HG03442 (cell line): ENCODE results near the gene ZNF182.
"Not testable (repeated sequence)": the region's sequence is repeated elsewhere in the genome, so short reads cannot be mapped to it uniquely, and the experiment has no call there.

Experiments
- ATAC-seq: cut with Tn5 transposase; IDR thresholded peaks from one replicate; pipeline ENCODE4 v1.9.1; 2021; ENCODE audit warnings: mild to moderate bottlenecking, moderate library complexity; ENCODE audit not compliant: unreplicated experiment

ZNF182 gene

DNA sequence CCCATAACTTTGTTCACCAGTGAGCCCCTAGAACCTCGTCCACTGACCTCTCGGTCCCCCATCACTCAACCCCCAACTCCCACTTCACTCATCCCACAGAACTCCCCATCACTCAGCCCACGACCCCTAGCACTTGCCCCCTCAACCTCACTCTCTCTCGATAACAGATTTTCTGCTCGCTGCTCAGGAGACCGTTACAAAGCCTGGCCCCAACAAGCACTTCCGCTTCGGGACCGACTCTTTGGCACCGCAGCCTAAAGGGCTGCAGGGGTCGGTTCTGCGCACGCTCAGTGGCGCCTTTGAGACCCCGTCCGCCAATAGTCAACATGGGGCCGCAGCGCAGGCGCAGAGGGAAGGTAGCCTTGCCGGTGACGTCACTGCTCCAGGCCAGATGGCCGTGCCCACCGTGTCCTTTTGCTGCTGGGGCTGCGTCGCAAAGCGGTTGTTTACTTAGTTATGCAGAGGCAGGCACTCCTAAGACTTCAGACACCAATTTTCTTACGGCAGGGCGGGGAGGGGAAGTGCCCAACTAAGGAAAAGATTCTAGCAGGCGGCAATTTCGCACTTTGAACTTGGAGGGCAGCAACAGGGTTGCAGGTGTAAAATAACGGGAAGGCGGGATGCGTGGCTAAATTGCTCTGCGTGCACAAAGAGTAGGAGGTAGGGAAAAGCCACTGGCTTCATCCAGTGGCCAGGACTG lies at the start of gene ZNF182:
TSS of gene ZNF182 (minus strand) at position 232 of the 700 bp plus-strand sequence. CDS start 1,380 bp downstream, outside the sequence.
- ATAC-seq: peak; percentile 89

DNA sequence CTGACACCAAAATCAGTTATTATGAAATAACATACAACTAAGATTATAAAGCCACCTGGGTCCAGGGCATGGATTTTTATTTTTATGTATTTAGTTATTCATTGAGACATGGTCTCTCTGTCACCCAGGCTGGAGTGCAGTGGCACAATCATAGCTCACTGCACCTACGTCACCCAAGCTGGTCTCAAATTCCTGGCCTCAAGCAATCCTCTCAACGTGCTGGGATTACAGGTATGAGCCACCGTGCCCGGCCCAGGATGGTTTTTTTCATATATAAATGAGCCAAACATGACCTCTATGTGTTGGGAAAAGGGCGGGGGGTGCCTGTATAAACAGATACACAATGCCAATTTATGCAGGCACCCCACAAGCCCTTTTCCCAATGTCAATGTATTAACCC lies 43.1 kb upstream of the ZNF182 start:
- no peak for ATAC-seq

DNA sequence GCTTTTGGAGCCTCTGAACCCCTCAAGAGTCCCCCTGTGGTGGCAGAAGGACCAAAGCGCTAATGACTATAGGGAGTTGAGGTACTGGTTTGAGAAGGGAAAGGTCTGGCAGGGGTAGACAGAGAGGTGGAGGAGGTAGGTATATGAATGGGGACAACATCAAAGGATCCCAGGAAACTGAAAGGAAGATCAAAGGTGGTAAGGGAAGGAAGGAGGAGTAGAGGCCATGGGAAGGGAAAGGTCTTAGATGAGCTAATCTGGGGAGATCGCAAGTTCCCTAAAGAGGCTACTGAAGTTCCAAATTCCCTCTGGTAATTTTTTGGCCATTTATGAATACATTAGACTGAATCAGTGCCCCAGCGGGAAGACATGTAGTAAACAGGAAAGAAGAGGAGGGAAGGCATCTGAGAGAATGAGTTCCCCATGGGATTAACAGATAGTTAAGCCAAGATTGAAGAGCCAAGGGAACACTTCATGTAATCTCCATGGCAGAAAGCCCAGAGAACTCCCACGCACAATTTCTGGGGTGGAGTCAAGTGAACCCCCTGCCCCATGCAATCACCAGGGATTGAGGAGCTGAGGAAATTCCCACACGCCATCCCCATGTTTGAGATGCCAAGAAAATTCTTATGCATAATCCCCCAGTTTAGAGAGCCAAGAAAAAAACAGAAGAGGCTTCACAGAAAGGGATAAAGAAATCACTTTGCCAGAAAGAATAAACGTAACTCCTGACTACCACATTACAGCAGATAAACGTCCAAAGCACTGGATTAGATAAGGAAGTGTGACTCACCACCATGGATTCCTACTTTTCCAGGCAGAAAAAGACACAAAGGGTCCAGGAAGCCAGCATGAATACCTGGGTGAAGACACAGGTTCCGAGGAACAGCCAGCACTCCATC lies 41.9 kb upstream of the ZNF182 start:
- ATAC-seq: no peak

DNA sequence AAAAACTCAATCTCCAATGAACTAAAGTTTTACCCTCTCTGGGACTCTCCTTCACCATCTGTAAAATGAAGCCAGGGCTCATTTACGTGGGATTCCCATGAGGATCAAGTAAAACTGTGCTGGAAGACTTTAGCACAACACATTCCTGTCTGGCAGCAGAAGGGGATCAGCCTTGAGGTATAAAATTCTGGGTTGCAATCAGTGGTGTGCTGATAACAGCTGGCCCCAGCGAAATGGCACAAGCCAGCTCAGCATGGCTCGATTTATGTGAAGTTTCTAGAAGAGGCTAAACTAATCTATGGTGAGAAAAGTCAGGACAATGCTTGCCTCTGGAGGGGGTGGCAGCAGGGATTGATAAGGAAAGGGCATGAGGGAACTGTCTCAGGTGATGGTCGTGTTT lies 39.3 kb upstream of the ZNF182 start:
- no peak for ATAC-seq

DNA sequence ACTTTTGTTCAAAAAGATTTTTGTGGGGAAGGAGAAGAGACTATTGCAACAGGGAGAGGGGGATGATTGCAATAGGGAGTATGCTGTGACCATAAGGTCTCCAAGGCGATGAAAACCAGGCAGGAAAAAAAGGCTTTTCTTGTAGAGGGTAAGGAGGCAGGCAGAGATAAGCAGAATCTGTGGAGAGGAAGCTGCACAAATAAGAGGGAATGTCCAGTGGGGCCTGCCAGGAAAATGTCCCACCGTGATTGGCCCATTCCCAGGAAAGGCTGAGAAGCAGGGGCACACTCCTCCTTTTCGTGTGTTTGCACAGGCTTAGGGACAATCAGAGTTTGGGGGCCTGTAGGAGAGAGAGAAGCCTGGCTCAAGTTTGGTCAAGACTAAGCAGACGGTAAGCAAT lies 32.1 kb upstream of the ZNF182 start:
- ATAC-seq: no peak

DNA sequence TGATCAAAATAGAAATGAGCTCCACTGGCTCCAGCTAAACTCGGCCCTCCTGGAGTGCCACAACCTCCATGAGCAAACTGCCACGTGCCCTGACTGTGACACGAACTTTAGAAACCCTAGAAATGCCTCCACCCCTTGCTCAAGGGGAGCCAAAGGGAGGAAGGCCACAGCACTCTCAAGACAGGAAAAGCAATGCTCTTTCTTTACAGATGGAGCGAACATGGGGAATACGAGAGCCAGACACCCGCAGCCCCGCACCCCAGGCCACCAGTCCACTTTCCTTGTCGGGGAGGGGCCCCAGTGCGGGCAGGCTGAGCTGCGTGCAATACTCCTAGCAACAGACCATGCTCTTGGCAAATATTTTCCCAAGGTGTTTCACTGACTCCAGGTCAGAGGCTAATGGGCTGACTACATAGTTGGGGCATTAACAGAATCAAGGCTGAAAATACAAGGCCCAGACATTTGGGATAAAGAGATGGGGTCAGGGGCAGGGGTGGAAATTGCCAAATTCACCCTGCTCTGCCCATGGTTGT lies 26.9 kb upstream of the ZNF182 start:
- not testable (repeated sequence) for ATAC-seq

DNA sequence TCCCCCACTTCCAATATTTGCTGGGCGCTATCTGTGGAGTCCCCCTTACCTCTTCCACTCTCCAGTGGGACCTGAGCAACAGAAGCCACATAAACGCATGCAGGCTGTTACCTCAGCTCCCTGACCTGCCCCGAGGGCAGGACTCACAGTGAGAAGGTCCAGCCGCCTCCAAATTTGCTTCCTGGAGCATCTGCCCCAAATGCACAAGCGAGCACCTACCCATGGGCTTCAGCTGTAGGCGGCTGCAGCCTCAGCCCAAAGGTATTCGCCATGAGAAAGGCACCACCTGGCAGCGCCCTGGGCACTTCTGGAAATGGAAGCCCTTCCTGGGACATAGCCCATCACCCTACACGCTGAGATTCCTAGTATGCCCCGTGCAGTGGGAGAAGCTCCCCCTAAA lies 26.4 kb upstream of the ZNF182 start:
- no peak for ATAC-seq

DNA sequence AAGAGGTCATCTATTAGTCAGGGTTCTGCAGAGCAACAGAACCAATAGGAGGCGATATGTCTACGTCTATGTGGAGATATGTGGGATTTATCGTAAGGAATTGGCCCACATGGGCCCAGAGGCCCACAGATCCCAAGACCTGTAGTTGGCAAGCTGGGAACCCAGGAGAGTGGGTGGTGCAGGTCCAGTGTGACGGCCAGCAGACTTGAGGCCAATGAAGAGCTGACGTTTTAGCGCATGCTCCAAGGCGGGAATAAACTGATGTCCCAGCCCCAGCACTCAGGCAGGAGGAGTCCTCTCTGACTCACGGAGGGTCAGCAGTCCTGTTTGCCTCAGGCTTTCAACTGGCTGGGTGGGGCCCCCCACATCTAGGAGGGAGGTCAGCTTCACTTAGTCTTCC lies 24.3 kb upstream of the ZNF182 start:
- ATAC-seq: no peak

DNA sequence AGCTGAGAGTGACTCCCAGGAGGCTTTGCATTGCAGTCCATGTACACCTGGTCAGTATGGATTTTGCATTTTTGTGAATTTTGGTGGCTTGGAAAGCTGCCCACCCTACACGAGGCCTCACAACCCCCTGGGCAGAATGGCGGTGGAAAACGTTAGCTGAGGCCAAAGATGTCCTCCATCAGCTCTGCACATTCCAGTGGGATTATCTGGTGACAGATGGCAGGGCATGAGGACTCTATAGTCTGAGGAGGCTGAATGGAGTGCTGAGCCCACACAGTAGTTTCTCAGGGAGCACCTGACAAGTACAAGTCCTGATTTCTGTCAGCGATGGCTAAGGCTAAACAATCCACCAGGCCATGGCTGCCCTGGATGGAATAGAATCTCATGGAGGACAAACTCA lies 23.8 kb upstream of the ZNF182 start:
- ATAC-seq: not testable (repeated sequence)

DNA sequence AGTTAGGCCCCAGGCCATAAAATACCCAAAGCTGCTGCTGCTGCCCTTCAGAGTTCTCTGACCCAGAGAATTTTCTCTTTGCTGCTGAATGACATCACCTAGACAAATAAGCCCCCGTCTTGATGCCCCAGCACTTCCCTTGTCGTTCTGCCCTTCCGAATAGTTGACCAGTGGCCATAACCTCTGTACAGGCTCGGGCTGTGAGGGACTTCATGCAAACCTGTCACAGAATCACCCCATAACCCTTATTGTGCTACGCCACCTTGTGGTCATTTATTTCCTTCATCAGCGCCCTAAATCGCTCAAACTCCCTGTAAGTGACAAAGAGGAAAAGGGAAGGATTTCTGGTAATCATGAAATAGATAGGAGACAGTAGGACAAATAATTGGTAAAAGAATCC lies 21.8 kb upstream of the ZNF182 start:
- ATAC-seq: no peak

DNA sequence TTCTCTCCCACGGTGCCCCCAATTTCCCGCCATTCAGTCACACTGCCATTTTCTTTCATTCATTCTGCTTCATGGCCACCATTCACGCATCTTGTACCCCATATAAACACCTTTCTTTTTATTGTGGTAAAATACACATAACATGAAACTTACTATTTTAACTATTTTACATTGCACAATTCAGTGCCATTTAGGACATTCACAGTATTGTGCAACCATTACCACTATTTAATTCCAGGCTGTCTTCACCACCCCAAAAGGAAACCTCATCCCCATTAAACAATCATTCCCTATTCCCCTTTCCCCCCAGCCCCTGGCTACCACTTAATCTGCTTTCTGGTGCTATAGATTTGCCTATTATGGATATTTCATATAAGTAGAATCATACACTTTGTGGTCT lies 18.9 kb upstream of the ZNF182 start:
- no peak for ATAC-seq

DNA sequence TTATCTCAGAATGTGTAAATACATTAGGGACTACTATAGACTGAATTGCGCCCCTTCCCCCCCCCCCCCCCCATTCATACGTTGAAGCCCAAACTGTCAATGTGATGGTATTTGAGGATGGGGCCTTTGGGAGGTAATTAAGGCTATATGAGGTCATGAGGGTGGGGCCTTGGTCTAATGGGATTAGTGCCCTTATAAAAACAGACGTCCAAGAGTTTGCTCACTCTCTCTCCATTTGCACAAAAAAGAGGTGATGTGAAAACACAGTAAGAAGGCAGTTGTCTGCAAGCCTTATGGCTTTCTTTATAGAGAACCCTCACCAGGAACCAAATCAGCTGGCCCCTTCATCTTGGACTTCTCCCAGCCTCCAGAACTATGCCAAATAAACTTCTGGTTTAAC lies 18.3 kb upstream of the ZNF182 start:
- no peak for ATAC-seq

DNA sequence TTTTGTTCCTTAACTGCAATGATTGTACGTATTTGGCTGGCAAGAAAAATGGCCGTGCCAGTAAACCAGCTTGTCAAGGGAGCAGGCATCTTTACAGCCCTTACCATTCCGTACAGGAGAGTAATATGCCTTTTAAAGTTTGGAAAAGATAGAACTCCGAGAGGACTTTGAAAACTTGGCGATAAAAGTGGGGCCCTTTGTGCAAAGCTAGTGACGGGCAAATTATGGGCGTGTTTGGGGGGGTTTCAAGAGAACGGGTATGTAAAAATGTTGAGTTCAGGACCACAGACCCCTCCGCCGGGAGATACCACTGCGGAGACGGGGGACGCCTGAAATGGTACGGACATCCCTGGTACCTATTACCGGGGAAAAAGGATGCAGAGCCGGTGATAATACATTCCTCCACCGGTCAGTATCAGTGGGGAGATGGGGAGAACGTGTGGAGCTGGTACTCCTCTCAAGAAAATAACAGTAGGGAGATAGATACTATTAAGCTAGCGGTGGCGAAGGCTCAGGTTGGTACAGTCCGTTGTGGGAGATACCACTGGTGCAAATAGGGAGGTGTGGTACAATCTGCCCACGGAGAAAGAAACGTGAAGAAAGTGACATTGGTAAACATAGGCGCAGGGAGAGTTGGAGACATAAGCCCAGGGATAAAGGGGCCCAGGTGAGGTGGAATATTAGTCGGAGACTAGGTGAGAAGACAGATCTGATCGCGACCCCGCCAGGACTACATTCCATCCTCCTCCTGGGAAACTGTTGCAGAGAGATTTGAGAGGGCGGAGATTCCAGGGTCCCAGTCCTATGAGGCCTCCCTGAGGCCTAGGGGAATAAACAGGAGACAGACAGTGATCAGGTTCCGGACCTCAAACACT lies 17.5 kb upstream of the ZNF182 start:
- no peak for ATAC-seq

DNA sequence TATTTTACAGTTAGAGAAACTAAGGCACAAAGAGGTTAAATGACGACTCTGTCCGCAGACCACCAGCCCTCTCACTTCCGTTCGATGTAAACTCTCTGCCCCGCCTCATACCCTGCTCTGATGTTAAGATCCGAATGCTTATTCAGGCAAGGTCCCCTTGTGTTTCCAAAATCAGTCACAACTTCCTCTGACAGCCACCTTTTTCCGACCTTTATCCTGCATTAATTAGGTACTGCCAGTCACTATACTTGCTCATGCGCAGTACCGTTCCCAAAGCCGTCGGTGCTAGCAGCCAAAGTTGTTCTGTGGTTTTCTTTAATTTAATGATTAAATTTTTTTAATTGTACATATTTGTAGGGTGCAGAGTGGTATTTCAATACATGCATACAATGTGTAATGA lies 16.7 kb upstream of the ZNF182 start:
- ATAC-seq: not testable (repeated sequence)

DNA sequence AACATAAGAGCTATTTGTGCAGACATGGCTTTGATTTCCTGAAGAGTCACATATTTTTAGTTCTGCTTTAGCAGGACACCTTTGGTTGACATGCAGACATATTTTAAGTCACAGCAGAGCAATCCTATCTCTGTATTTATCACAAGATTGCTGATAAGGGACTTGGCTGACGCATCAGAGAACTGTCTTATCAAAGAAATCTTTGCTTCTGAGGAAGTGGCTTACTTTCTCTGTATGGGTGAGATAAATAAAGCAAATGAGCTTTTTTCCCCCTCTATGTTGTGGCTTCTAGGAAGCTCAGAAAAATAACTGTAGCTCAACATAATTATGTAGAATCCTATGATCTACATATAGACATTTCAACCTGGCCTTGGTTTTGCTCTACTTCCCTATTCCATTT lies 16.1 kb upstream of the ZNF182 start:
- ATAC-seq: not testable (repeated sequence)

DNA sequence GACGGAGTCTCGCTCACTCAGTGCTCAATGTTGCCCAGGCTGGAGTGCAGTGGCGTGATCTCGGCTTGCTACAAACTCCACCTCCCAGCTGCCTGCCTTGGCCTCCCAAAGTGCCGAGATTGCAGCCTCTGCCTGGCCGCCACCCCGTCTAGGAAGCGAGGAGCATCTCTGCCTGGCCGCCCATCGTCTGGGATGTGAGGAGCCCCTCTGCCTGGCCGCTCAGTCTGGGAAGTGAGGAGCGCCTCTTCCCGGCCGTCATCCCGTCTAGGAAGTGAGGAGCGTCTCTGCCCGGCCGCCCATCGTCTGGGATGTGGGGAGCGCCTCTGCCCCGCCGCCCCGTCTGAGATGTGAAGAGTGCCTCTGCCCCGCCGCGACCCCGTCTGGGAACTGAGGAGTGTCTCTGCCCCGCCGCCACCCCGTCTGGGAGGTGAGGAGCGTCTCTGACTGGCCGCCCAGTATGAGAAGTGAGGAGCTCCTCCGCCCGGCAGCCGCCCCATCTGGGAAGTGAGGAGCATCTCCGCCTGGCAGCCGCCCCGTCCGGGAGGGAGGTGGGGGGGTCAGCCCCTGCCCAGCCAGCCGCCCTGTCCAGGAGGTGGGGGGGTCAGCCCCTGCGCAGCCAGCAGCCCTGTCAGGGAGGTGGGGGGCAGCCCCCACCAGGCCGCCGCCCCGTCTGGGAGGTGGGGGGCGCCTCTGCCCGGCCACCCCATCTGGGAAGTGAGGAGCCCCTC lies 13.0 kb upstream of the ZNF182 start:
- ATAC-seq: not testable (repeated sequence)

DNA sequence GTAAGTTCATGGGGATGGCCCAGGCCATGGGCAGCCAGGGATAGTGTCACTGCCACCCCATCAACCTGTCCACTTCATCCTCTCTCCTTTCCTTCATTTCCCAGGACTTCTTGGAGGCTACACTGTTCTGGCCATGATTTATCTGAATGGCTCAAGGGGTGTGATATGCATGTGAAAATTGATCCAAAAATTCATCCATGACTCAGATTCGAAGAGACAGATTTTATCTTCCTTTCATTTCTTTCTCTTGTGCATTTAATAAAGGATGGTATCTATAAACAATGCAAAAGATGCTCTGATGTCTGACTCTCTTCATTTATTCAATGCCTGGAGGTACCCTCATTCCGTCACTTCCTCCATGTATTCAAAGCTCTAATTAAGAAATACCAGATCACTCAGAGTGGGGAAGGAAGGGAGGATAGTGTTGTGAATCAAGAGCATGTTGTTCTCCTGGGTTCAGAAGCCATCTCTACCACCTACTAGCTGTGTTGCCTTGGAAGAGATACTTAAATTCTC lies 5.7 kb upstream of the ZNF182 start:
- not testable (repeated sequence) for ATAC-seq

DNA sequence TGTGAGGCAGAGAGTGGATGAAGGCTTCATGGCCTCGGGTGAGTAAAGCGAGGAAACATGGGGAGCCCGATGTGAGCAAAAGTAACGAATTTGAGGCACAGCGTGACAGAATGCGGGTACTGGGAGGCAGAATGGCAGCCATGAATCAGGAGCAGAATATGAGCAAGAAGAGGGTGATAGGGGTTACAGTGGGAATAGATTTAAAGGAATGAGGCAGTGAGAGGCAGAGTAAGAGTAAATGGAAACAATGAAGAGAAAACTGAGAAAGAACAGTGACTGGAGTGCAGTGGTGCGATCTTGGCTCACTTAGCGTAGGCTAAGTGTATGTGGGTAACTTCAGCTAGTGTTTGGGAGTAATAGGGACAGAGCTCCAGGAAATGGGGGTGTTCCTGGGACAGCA lies 2.9 kb upstream of the ZNF182 start, which contains the start of gene SPACA5:
TSS of gene SPACA5 (plus strand) at position 301 of the 400 bp plus-strand sequence. CDS start 815 bp downstream, outside the sequence.
- ATAC-seq: not testable (repeated sequence)

DNA sequence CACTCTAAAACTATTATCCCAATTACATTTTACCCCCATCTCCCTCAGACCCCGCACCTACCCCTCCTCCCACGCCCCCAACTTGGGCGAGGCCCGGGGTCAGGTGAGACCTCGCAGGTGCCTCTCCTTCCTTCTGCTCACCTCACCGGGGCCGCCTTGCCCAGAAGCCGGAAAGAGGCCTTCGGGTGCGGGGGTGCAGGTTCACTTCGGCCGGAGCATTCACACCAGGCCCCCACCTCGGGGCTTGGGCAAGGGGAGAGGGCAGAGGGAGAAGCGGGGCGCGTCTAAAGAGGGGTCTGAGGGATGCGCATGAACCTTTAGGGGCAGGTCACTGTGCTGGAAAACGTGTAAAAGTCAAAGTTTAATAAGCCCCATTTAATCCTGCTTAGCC lies 427 bp downstream of the ZNF182 start:
- ATAC-seq: peak; percentile 23

DNA sequence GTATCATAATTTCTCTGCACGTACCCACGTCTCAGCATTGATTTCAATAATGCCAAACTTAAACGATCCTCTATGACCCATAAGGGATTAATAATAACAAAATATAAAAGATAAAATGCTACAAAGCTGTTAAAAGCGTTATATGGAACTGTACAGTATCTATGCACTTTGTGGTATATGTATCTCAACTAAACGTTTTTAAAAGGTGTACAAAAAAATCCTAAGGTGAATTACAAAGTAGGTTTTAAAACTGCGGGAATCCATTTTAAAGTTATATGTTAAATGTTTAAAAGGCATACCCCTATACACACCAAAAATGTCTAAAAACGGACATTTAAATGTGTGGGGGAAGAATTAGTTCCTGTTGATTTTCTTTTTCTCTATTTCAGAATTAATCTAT lies 860 bp downstream of the ZNF182 start:
- ATAC-seq: no peak
